ENCODE data around the gene ACTR10.

GRCh38 chr14:58167891-58168290, 32.1 kb upstream of the ACTR10 start:
- TF ChIP-seq CTCF (IDR thresholded peaks at IDR 0.05; ENCODE audit: poor library complexity) (no peak), EZH2phosphoT487 (IDR thresholded peaks at IDR 0.05; ENCODE audit: low read depth, severe bottlenecking, unreplicated experiment) (no peak), EZH2 (IDR thresholded peaks at IDR 0.05; ENCODE audit: borderline replicate concordance) (no peak)

Measured in hepatocyte (in vitro differentiated cells).